Measurements from ENCODE around the gene USP35. TPM values are rescaled to one million over a fixed set of nuclear protein-coding genes. Genes with fewer than 3 reads are reported as not detected.
A peak's percentile ranks its signal among the peaks of the same experiment; 100 is the strongest.

Gene USP35
- total RNA-seq, 1 donor from 2014 or later = 11.8 TPM

- peak in 1 of 2 donors; percentile 79 for DNase-seq (ENCODE audit: extremely low spot score in 2 of 2)
Observed at GRCh38 chr11:78226684-78227680, 38.3 kb downstream of the USP35 start.

GRCh38 chr11:78227921-78228320, 39.2 kb downstream of the USP35 start:
- intact Hi-C loops (cut with DNase I) = loop anchor here (10.0 kb wide), 1 partner anchor 187 kb away; the partner anchor contains the start of gene GAB2
- Histone ChIP-seq H3K36me3 (peaks cover 0 to 22% of the 10 kb centered on the region in 2 donors), H3K4me1 (peaks cover 30% of the 10 kb centered on the region), H3K27me3 (no peaks in the 10 kb centered on the region), H3K4me3 (no peak overlapping the region), H3K9me3 (no peaks in the 10 kb centered on the region), H3K27ac (no peak overlapping the region)
- no peak for DNase-seq (ENCODE audit: extremely low spot score in 2 of 2)
- no peak for TF ChIP-seq POLR2A (IDR thresholded peaks at IDR 0.05)
- TF ChIP-seq POLR2AphosphoS5 (IDR thresholded peaks at IDR 0.05; ENCODE audit: insufficient read depth in 1 of 2, low read depth in 1 of 2) = no peak
- TF ChIP-seq CTCF (IDR thresholded peaks at IDR 0.05) = no peak

More at GRCh38 chr11:78226684-78227680, 38.3 kb downstream of the USP35 start:
- intact Hi-C loops (cut with DNase I) = loop anchor here (10.0 kb wide), 1 partner anchor 188 kb away; the partner anchor contains the start of gene GAB2
- no peaks in the 10 kb centered on the region for H3K27me3 ChIP-seq
- TF ChIP-seq POLR2A (IDR thresholded peaks at IDR 0.05) (no peak), POLR2AphosphoS5 (IDR thresholded peaks at IDR 0.05; ENCODE audit: insufficient read depth in 1 of 2, low read depth in 1 of 2) (no peak)
- H3K4me3 ChIP-seq = no peak overlapping the region
- H3K36me3 ChIP-seq = peaks cover 0 to 28% of the 10 kb centered on the region in 2 donors
- no peaks in the 10 kb centered on the region for H3K9me3 ChIP-seq
- H3K4me1 ChIP-seq = peaks cover 22% of the 10 kb centered on the region
- no peak overlapping the region for H3K27ac ChIP-seq

- Histone ChIP-seq H3K4me1 (peaks cover 35% of the 10 kb centered on the region), H3K4me3 (no peak overlapping the region), H3K27me3 (no peaks in the 10 kb centered on the region), H3K36me3 (peaks cover 0 to 17% of the 10 kb centered on the region in 2 donors), H3K27ac (no peak overlapping the region), H3K9me3 (no peaks in the 10 kb centered on the region)
- intact Hi-C loops (cut with DNase I) = loop anchor here (10.0 kb wide), 1 partner anchor 186 kb away; the partner anchor contains the start of gene GAB2
- TF ChIP-seq POLR2AphosphoS5 (IDR thresholded peaks at IDR 0.05; ENCODE audit: insufficient read depth in 1 of 2, low read depth in 1 of 2) (no peak), CTCF (IDR thresholded peaks at IDR 0.05) (peak; percentile 15 to 47 (median 29))
- peak in 1 of 2 donors; percentile 81 for DNase-seq (ENCODE audit: extremely low spot score in 2 of 2)
Observed at GRCh38 chr11:78228467-78228866, 39.7 kb downstream of the USP35 start.

GRCh38 chr11:78229106-78229505, 40.4 kb downstream of the USP35 start:
- peaks cover 0 to 13% of the 10 kb centered on the region in 2 donors for H3K36me3 ChIP-seq
- intact Hi-C loops (cut with DNase I) = loop anchor here (10.0 kb wide), 1 partner anchor 186 kb away; the partner anchor contains the start of gene GAB2
- H3K4me1 ChIP-seq = peaks cover 35% of the 10 kb centered on the region
- no peaks in the 10 kb centered on the region for H3K27me3 ChIP-seq
- no peak overlapping the region for H3K4me3 ChIP-seq
- peak in 1 of 2 donors; percentile 58 for DNase-seq (ENCODE audit: extremely low spot score in 2 of 2)
- TF ChIP-seq POLR2AphosphoS5 (IDR thresholded peaks at IDR 0.05; ENCODE audit: insufficient read depth in 1 of 2, low read depth in 1 of 2) (no peak), CTCF (IDR thresholded peaks at IDR 0.05) (no peak), POLR2A (IDR thresholded peaks at IDR 0.05) (no peak)
- H3K9me3 ChIP-seq = no peaks in the 10 kb centered on the region
- H3K27ac ChIP-seq = no peak overlapping the region

GRCh38 chr11:78230161-78230877, 41.6 kb downstream of the USP35 start:
- Histone ChIP-seq H3K27ac (peak overlapping the region; percentile 9), H3K4me1 (peaks cover 35% of the 10 kb centered on the region), H3K36me3 (peaks cover 0 to 3% of the 10 kb centered on the region in 2 donors), H3K27me3 (no peaks in the 10 kb centered on the region), H3K4me3 (no peak overlapping the region), H3K9me3 (no peaks in the 10 kb centered on the region)
- peak in 1 of 2 donors; percentile 72 for DNase-seq (ENCODE audit: extremely low spot score in 2 of 2)
- intact Hi-C loops (cut with DNase I) = no loop called here
- TF ChIP-seq POLR2AphosphoS5 (IDR thresholded peaks at IDR 0.05; ENCODE audit: insufficient read depth in 1 of 2, low read depth in 1 of 2) = no peak
- TF ChIP-seq POLR2A (IDR thresholded peaks at IDR 0.05) = no peak
- TF ChIP-seq CTCF (IDR thresholded peaks at IDR 0.05) = no peak
